Mesendoderm (in vitro differentiated cells): ENCODE data around the gene WEE2.

ENCODE experiments used
- DNase-seq: peaks from one replicate; pipeline ENCODE4 v3.0.0; 2013
- H2AK5ac ChIP-seq: 2 replicates; pipeline ENCODE4 v1.6.1; 2013; ENCODE audit warnings: low read length, inconsistent platforms
- H2BK120ac ChIP-seq: 2 replicates; pipeline ENCODE4 v1.6.1; 2013; ENCODE audit warnings: low read depth, mild to moderate bottlenecking, low read length, moderate library complexity, mixed read lengths
- H2BK15ac ChIP-seq: replicated peaks from 2 replicates; pipeline ENCODE4 v1.6.1; 2013; ENCODE audit warnings: low read depth, mild to moderate bottlenecking, moderate library complexity
- H2BK5ac ChIP-seq: 2 replicates; pipeline ENCODE4 v1.6.1; 2013; ENCODE audit warnings: low read length, inconsistent platforms
- H3K18ac ChIP-seq: 2 replicates; pipeline ENCODE4 v1.6.1; 2013; ENCODE audit warnings: mild to moderate bottlenecking, low read length, mixed read lengths
- H3K23ac ChIP-seq: one replicate; pipeline ENCODE4 v1.6.1; 2013; ENCODE audit warnings: low read length
- H3K27ac ChIP-seq: 2 replicates; pipeline ENCODE4 v1.5.1; 2013; ENCODE audit warnings: low read depth, mild to moderate bottlenecking, inconsistent platforms, low read length, moderate library complexity
- H3K27me3 ChIP-seq: 2 replicates; pipeline ENCODE4 v1.6.1; 2013; ENCODE audit warnings: low read length, control low read depth, mild to moderate bottlenecking, inconsistent platforms; ENCODE audit not compliant: insufficient read depth, poor library complexity
- H3K36me3 ChIP-seq: 2 replicates; pipeline ENCODE4 v1.6.1; 2013; ENCODE audit warnings: low read length, inconsistent platforms; ENCODE audit not compliant: control insufficient read depth, insufficient read depth
- H3K4ac ChIP-seq: one replicate; pipeline ENCODE4 v1.6.1; 2013; ENCODE audit warnings: low read depth, mild to moderate bottlenecking, low read length, moderate library complexity
- H3K4me1 ChIP-seq: 2 replicates; pipeline ENCODE4 v1.6.1; 2013; ENCODE audit warnings: low read depth, low read length, inconsistent platforms; ENCODE audit not compliant: control insufficient read depth
- H3K4me2 ChIP-seq: 2 replicates; pipeline ENCODE4 v1.6.1; 2013; ENCODE audit warnings: low read length
- H3K4me3 ChIP-seq: 2 replicates; pipeline ENCODE4 v1.5.1; 2013; ENCODE audit warnings: mild to moderate bottlenecking, low read length
- H3K56ac ChIP-seq: one replicate; pipeline ENCODE4 v1.6.1; 2013; ENCODE audit warnings: low read length
- H3K79me1 ChIP-seq: 2 replicates; pipeline ENCODE4 v1.6.1; 2013; ENCODE audit warnings: low read length, inconsistent platforms
- H3K79me2 ChIP-seq: 2 replicates; pipeline ENCODE4 v1.6.1; 2013; ENCODE audit warnings: mild to moderate bottlenecking, low read length; ENCODE audit not compliant: control insufficient read depth, insufficient read depth
- H3K9ac ChIP-seq: 2 replicates; pipeline ENCODE4 v1.6.1; 2013; ENCODE audit warnings: low read length, inconsistent platforms
- H4K5ac ChIP-seq: one replicate; pipeline ENCODE4 v1.6.1; 2013; ENCODE audit warnings: low read length
- H4K8ac ChIP-seq: one replicate; pipeline ENCODE4 v1.6.1; 2013; ENCODE audit warnings: low read depth, mild to moderate bottlenecking, control low read depth, low read length, moderate library complexity
- WGBS: extraction: QIAGEN DNeasy Blood & Tissue Kit; methylation state at CpG from one replicate; pipeline ENCODE4 v1.1.7; 2013; ENCODE audit warnings: low lambda C conversion rate, missing lambda C conversion rate; ENCODE audit not compliant: insufficient coverage; ENCODE audit errors: extremely low coverage; 5-methylcytosine and 5-hydroxymethylcytosine counted together

The WEE2 gene

GRCh38 chr7:141691540-141691939, 16.6 kb upstream of the WEE2 start:
- H4K8ac ChIP-seq: no peak overlapping the region
- no peak overlapping the region for H3K9ac ChIP-seq
- no CpG with 5 or more reads among the region's 3 CpGs for WGBS
- H2BK120ac ChIP-seq: no peak overlapping the region
- no peak overlapping the region for H3K4me2 ChIP-seq
- no peak overlapping the region for H3K4ac ChIP-seq
- H2BK15ac ChIP-seq: no peak overlapping the region
- no peak overlapping the region for H3K4me3 ChIP-seq
- H3K79me1 ChIP-seq: peaks cover 20% of the 10 kb centered on the region
- H3K56ac ChIP-seq: peak overlapping the region; percentile 27
- H3K36me3 ChIP-seq: no peaks in the 10 kb centered on the region
- H4K5ac ChIP-seq: no peak overlapping the region
- H2BK5ac ChIP-seq: no peak overlapping the region
- no peak overlapping the region for H2AK5ac ChIP-seq
- DNase-seq: peak; percentile 76
- no peak overlapping the region for H3K27ac ChIP-seq
- peak overlapping the region; percentile 81 for H3K23ac ChIP-seq
- peaks cover 8% of the 10 kb centered on the region for H3K4me1 ChIP-seq
- no peaks in the 10 kb centered on the region for H3K27me3 ChIP-seq
- H3K18ac ChIP-seq: no peak overlapping the region
- H3K79me2 ChIP-seq: peaks cover 12% of the 10 kb centered on the region

- no peak overlapping the region for H3K4me2 ChIP-seq
- no peak overlapping the region for H3K9ac ChIP-seq
- no peak overlapping the region for H3K56ac ChIP-seq
- no peak for DNase-seq
- peaks cover 8% of the 10 kb centered on the region for H3K4me1 ChIP-seq
- no peak overlapping the region for H2BK5ac ChIP-seq
- H3K23ac ChIP-seq: no peak overlapping the region
- no peak overlapping the region for H2AK5ac ChIP-seq
- H3K27ac ChIP-seq: no peak overlapping the region
- no peak overlapping the region for H2BK15ac ChIP-seq
- H4K5ac ChIP-seq: no peak overlapping the region
- WGBS: no CpG with 5 or more reads among the region's 4 CpGs
- H3K79me1 ChIP-seq: peaks cover 22% of the 10 kb centered on the region
- H3K79me2 ChIP-seq: peaks cover 14% of the 10 kb centered on the region
- no peak overlapping the region for H3K18ac ChIP-seq
- no peaks in the 10 kb centered on the region for H3K27me3 ChIP-seq
- H4K8ac ChIP-seq: no peak overlapping the region
- no peak overlapping the region for H3K4ac ChIP-seq
- H3K36me3 ChIP-seq: no peaks in the 10 kb centered on the region
- no peak overlapping the region for H3K4me3 ChIP-seq
- no peak overlapping the region for H2BK120ac ChIP-seq
These were observed 16.2 kb upstream of the WEE2 start for GRCh38 chr7:141691961-141692360.

- Histone ChIP-seq H3K79me2 (peaks cover 20% of the 10 kb centered on the region), H4K8ac (no peak overlapping the region), H3K79me1 (peaks cover 23% of the 10 kb centered on the region), H3K23ac (no peak overlapping the region), H3K56ac (no peak overlapping the region), H4K5ac (no peak overlapping the region), H3K4me3 (no peak overlapping the region), H3K18ac (no peak overlapping the region), H3K9ac (no peak overlapping the region), H3K27me3 (no peaks in the 10 kb centered on the region), H2BK5ac (no peak overlapping the region), H2BK120ac (no peak overlapping the region), H3K4ac (no peak overlapping the region), H3K27ac (no peak overlapping the region), H2AK5ac (no peak overlapping the region), H3K4me1 (peaks cover 12% of the 10 kb centered on the region), H3K36me3 (no peaks in the 10 kb centered on the region), H2BK15ac (no peak overlapping the region), H3K4me2 (no peak overlapping the region)
- WGBS: no CpG with 5 or more reads among the region's 3 CpGs
- no peak for DNase-seq
These were observed 15.1 kb upstream of the WEE2 start for GRCh38 chr7:141693082-141693481.

- Histone ChIP-seq H3K27ac (no peak overlapping the region), H3K79me2 (peaks cover 22% of the 10 kb centered on the region), H3K36me3 (no peaks in the 10 kb centered on the region), H2BK15ac (no peak overlapping the region), H2AK5ac (no peak overlapping the region), H4K5ac (no peak overlapping the region), H3K27me3 (no peaks in the 10 kb centered on the region), H3K4me3 (no peak overlapping the region), H3K18ac (no peak overlapping the region), H3K23ac (peak overlapping the region; percentile 91), H3K4me2 (no peak overlapping the region), H3K9ac (no peak overlapping the region), H3K56ac (no peak overlapping the region), H2BK120ac (no peak overlapping the region), H3K4ac (no peak overlapping the region), H4K8ac (no peak overlapping the region), H2BK5ac (no peak overlapping the region), H3K4me1 (peaks cover 15% of the 10 kb centered on the region), H3K79me1 (peaks cover 22% of the 10 kb centered on the region)
- no peak for DNase-seq
- no CpG with 5 or more reads among the region's 6 CpGs for WGBS
These were observed 12.3 kb upstream of the WEE2 start for GRCh38 chr7:141695803-141696289.

GRCh38 chr7:141696348-141696747, 11.8 kb upstream of the WEE2 start:
- no peak overlapping the region for H3K18ac ChIP-seq
- no peak overlapping the region for H3K4me3 ChIP-seq
- H3K36me3 ChIP-seq: no peaks in the 10 kb centered on the region
- H4K5ac ChIP-seq: no peak overlapping the region
- H3K9ac ChIP-seq: no peak overlapping the region
- H3K4ac ChIP-seq: no peak overlapping the region
- no peaks in the 10 kb centered on the region for H3K27me3 ChIP-seq
- H2BK15ac ChIP-seq: no peak overlapping the region
- no peak overlapping the region for H4K8ac ChIP-seq
- H3K4me2 ChIP-seq: no peak overlapping the region
- H3K27ac ChIP-seq: no peak overlapping the region
- H3K4me1 ChIP-seq: peaks cover 10% of the 10 kb centered on the region
- no peak overlapping the region for H3K56ac ChIP-seq
- H2AK5ac ChIP-seq: no peak overlapping the region
- no peak overlapping the region for H3K23ac ChIP-seq
- H3K79me1 ChIP-seq: peaks cover 17% of the 10 kb centered on the region
- no CpG with 5 or more reads among the region's 2 CpGs for WGBS
- peaks cover 17% of the 10 kb centered on the region for H3K79me2 ChIP-seq
- DNase-seq: no peak
- H2BK120ac ChIP-seq: no peak overlapping the region
- no peak overlapping the region for H2BK5ac ChIP-seq

GRCh38 chr7:141697211-141697871, 10.8 kb upstream of the WEE2 start:
- Histone ChIP-seq H2BK120ac (no peak overlapping the region), H4K8ac (no peak overlapping the region), H3K18ac (no peak overlapping the region), H3K9ac (no peak overlapping the region), H4K5ac (no peak overlapping the region), H3K56ac (no peak overlapping the region), H3K27me3 (no peaks in the 10 kb centered on the region), H3K79me1 (peaks cover 15% of the 10 kb centered on the region), H2BK15ac (no peak overlapping the region), H3K4me3 (no peak overlapping the region), H3K23ac (no peak overlapping the region), H3K36me3 (no peaks in the 10 kb centered on the region), H2AK5ac (no peak overlapping the region), H3K79me2 (peaks cover 17% of the 10 kb centered on the region), H2BK5ac (no peak overlapping the region), H3K4me1 (peaks cover 8% of the 10 kb centered on the region), H3K4ac (no peak overlapping the region), H3K27ac (no peak overlapping the region), H3K4me2 (no peak overlapping the region)
- no CpG with 5 or more reads among the region's 10 CpGs for WGBS
- peak; percentile 54 for DNase-seq
